GM21619 (cell line): ENCODE data around the gene DGKQ.

Source experiments
- ATAC-seq: cut with Tn5 transposase; IDR thresholded peaks from one replicate; pipeline ENCODE4 v1.9.1; 2021; ENCODE audit not compliant: unreplicated experiment

The DGKQ gene

DNA sequence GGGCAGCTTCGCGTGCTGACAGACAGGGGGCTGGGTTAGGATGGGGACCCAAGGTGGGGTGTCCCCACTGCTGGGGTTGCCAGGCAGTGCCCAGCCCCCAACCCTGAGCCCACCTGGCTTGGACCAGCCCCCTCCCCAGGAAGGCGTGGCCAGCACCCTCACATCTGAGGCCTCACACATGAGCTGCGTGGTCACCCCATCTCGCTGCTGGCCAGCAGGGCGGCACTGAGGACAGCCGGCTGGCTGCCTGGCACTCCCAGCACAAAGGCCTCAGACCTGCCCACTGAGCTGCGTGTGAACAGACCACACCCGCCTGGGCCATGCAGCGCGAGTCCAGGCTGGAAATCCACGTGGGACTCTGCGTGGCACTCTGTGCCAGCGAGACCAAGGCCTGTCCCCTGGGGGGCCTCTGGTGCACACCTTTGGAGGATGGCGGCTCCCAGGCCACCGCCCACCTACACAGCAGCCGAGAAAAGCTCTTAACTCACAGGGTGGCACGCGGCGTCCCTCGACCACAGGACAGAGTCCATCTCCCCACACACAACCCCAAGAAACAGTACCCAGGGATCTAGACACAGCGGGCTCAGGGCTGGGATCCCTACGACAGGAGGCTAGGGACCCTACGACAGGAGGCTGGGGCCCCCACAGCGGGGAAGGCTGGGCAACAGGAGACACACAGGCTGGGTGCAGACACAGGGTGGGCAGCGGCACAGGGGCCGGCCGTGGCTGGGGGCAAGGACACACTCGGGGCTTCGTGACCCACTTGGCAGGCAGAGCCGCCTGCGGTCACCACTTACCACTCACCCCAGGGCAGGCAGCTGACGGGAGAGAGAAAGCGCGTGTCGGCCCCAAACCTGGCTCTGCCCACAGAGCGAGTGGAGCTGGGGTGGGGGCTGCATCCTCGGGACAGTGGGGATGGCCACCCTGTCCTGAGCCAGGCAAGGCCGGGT lies 9.8 kb downstream of the DGKQ start:
- no peak for ATAC-seq

DNA sequence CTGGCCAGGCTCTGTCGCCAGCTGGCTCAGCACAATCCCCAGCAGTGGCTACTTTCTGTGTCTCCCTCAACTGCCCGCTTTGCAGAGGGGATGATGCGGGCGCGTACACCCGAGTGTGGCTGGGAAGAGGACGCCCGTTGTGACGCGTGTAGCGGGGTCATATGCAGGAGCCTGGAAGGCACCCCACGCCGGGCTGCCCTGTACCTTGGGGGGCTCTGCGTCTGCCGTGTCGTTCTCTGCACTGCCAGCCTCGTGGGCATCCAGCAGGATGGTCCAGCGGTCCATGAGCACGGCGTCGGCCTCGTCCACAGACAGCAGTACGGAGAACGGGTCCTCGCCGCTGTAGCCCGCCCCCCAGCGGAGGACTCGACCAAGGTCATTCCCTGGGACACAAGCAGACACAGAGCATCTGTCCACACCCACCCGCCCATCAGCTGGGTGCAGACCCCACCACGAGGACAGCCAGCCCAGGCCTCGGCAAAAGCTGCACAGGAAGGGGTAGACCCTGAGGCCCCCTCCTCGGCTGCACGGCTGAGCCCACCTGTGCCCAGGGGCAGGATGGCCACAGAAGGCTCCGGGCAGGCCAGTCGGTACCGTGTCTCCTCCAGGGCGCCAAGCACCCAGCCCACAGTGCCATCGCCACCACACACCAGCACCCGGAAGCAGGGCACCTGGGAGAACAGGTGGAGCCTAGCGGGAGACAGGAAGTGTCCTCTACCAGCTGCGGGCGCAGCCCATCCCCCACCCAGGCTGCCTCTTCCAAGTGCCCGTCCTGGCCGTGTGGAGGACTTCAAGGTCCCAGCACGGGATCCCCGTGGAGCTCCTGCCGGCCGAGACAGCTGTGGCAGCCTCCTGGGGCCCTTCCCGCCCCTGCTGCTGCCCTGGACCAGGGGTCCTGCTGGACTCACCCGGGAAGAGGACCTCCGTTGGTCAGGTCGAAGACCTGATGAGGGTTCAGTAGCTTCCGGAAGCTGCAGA lies 10.8 kb downstream of the DGKQ start:
- no peak for ATAC-seq

DNA sequence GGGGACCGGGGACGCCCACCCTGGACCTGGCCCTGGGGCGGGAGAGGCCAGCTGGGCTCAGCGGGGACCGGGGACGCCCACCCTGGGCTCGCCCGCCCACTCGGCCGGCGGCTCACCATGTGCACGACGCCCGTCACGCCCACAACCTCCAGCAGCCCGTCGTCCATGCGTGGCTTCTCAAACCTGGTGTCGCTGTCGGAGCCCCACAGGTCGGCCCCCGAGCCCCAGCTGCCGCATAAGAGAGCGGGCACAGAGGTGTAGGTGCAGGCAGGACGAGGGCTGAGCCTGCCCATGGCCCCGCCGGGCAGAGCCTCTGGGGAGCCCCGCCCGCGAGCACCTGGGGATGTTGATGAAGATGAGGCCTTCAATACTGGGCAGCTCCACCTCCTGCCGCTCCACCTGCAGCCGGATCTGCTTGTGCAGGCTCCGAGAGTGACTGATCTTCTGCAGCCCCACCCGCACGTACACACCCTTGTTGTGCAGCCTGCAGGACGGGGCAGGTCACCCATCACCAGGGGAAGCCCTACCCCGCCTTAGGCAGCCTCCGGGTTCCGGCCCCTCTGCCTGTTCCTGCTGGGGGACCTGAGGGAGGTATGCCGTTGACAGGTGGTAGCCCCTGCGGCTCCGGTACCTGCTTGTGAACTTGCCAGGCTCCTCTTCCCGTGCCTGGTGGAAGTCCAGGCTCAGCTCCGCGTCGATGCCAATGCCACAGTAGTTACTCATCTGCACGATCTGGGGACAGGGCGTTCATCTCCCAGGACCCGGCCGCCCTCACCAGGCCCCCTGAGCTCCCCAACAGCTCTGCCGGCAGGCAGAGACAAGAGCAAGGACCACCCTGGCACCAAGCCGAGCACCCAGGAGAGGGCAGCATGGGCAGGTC lies 11.8 kb downstream of the DGKQ start:
- ATAC-seq = no peak

DNA sequence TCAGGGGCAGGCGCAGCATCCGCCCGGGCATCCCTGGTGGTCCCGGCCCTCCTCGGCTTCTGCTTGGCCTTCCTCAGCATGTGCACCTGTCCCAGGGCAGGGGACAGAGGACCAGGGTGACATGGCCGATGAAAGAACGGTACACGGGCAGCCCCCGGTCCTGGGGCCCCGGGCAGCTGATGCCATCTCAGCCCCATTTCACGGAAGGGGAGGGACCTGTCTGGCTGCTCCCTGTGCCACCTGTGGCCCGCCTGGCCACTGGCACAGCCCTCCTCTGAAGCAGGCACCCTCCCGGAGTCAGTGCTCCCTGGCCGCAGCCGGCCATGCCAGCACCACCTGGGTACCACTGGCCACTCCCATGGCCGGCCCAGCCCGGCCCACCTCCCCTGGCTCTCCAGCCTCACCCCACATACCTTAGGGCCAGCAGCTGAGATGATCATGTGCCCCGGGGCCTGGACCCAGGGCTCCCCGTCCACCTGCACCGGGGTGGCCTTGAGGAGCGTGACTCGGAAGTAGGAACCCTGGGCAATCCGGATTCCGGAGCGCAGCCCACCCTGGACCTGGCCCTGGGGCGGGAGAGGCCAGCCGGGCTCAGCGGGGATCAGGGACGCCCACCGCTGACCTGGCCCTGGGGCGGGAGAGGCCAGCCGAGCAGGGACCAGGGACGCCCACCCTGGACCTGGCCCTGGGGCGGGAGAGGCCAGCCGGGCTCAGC lies 12.6 kb downstream of the DGKQ start:
- no peak for ATAC-seq

DNA sequence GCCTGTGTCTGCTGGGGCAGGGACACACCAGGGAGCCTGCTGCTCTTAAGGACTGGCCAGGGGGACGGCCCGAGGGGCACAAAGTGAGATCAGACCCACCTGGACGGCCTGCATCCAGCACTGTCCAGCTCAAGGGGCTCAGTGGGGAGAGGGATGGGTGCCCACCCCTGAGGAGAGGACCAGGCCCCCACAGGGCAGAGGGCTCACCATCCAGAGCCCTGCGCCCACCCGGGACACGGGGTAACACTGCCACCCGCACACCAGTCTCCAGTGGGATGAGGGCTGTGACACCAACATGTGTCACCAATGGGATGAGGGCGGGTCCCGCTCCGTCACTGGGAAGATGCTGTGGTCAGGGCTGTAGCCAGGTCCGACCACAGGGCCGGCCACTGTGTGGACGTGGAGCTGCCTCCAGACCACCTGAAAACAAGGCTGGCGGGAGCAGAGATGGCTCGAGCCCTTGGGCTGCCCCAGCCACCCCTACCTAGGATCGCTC lies 13.2 kb downstream of the DGKQ start:
- no peak for ATAC-seq

DNA sequence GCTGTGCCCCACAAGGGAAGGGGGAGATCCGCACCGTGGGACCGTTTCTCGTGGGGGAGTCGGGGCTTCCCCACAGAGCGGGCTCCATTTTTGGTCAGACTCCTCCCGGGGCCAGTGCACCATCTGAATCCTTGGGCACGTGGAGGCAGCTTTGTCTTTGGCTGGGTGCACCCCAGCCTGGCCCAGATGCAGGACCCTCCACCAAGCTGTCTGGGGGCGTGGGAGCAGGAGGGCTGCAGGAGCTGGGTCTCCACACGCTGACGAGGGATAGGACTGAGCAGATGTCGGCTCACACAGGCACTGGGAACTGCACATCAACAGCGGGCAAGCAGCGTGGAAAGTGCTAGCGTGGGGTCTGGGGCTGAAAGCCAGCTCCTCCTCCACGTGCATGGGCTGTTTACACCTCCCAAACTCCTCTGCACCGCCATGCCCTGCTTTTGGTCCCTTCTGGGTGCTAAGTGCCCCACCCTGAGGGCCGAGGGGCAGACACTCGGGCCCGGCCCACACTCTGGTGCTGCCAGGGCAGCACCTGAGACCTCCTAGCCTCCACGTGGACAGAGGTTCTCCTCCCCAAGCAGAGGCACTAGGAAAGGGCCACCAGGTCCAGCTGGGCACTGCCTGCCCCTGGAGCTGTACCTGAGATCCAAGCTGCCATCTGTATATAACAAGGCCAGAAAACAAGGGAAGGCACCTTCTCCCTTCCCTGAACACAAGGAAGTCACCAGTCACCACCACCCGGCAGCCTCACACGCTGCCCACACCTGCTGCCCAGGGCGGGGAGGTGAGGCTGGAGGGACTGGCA lies 13.8 kb downstream of the DGKQ start:
- ATAC-seq = no peak

GRCh38 chr4:958696-959337 lies 14.6 kb downstream of the DGKQ start:
- no peak for ATAC-seq

- ATAC-seq = no peak
Observed at GRCh38 chr4:958314-958665, 15.1 kb downstream of the DGKQ start.

- ATAC-seq = no peak
Observed at GRCh38 chr4:957581-958313, 15.6 kb downstream of the DGKQ start.

DNA sequence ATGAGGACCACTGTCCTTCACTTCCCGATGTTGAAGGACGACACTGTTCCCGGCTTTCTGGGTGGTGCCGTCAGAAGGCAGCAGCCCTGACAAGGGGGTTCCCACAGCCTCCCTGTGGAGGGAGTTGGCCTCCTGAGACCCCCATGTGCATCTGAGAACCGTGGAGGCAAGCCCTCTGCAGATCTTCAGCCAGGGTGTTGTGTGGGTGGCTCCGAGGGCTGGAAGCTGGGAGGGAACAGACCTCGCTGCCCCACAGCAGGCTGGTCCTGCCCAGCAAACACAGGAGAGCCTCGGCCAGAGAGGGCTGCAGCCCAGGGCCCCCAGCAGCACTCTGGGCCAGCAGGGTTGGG lies 16.2 kb downstream of the DGKQ start:
- no peak for ATAC-seq

GRCh38 chr4:956531-957230 lies 16.7 kb downstream of the DGKQ start:
- no peak for ATAC-seq

- ATAC-seq = no peak
Observed at GRCh38 chr4:955931-956381, 17.4 kb downstream of the DGKQ start.

GRCh38 chr4:955161-955921 lies 18.0 kb downstream of the DGKQ start:
- no peak for ATAC-seq

DNA sequence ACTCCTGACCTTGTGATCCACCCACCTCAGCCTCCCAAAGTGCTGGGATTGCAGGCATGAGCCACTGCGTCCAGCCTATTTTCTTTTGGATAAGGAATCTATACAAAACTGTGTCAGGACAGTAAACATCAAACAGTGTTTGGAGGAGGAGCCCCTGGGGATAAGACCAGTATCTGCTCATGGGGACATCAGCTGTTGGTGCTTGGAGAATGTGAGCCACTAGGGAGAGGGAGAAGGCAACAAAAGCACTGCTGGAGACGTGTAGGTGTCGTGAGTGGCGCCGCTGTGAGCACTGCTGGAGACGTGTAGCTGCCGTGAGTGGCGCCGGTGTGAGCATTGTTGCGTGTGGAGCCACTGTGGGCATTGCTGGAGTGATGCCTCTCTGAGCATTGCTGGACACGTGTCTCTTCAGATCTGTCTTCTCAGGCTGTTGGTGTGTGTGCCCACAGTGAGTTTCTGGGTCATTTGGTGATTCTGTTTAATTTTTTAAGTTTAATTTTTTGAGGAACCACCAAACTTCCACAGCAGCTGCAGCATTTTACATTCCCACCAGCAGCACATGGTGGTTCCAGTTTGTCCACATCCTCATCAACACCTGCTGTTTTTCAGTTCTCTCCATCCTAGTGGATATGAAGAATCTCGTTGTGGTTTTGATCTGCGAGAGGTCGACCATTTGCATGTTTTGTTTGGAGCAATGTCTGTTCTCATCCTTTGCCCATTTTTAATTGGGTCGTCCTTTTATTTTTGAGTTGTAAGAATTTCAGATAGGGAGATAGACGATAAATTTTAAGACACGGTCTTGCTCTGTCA lies 19.0 kb downstream of the DGKQ start:
- ATAC-seq = no peak

- no peak for ATAC-seq
Observed at GRCh38 chr4:953574-953915, 19.8 kb downstream of the DGKQ start.
